Stomach (tissue), 4 donors: Measurements from ENCODE around the gene GASK1B.
A peak's percentile ranks its signal among the peaks of the same experiment; 100 is the strongest.

Experiments used
- EP300 ChIP-seq: sonication (generic); formaldehyde crosslinking; IDR thresholded peaks from one replicate; pipeline ENCODE4 v1.6.1; 2017; ENCODE audit warnings: antibody characterized with exemption
- POLR2A ChIP-seq, 4 donors: fragments of 450-650 bp; IDR thresholded peaks; one replicate each; pipeline ENCODE4 v1.6.1; 2016; ENCODE audit warnings: antibody characterized with exemption in 4 of 4, control low read depth in 2 of 4, mild to moderate bottlenecking in 1 of 4, moderate library complexity in 1 of 4
- POLR2AphosphoS5 ChIP-seq, 3 donors: sonication (generic); formaldehyde crosslinking; IDR thresholded peaks; one replicate each; pipeline ENCODE4 v1.6.1; 2016; ENCODE audit warnings: antibody characterized with exemption in 3 of 3
- TF ChIP-seq, protein P1 (sequence below), 7 experiments: fragments of 450-650 bp in 4 of 7; fragments of 200-600 bp in 3 of 7; sonication (generic) in 3 of 7; IDR thresholded peaks; one replicate each; pipeline ENCODE4 v1.5.1; 2016 to 2019; ENCODE audit warnings: antibody characterized with exemption in 7 of 7, control low read depth in 2 of 7, mild to moderate bottlenecking in 1 of 7

DNA sequence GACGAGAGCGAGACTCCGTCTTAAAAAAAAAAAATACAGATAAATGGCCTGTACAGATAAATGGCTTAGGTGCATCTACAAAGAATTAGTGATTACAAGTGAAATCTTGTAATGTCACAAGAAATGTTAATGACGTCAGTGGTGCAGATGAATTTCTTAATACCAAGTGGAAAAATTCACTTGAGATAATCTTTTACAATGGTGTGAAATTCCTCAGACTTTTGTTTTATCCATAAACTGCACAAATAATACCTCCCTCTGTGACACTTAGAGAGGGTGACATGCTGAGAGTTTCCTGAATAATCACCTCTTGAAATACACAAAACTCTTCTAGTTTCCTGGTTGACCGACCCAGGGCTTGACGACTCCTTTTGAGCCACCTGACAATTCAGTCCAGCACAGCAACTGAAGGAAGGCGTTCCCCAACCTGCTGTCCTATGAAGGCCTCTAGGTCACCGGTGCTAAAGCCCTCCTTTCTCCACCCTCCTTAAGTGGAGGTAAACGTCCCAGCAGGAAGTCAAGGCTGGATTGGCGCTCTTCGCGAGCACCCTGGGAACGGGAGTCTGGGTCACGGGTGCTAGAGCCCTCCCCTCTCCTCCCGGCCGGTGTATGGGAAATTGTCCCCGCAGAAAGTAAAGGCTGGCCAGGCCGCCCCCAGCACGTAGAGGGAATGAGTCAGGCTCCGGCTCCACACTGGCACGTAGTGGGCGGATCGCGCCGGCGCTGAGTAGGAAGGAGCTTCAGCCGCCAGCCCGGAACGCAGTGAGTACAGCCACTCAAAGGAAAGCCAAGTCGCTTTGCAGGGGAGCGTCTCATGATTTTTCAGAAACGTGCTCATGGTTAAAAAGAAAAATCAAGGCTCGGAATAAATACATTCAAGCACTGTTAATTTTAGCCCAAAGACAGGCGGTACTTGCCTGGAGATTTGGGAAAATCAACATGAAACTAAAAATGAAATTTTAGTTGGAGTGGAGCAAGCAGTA, 37.3 kb upstream of the GASK1B start, which contains the start of gene TMEM144:
- TF ChIP-seq, protein P1, sequence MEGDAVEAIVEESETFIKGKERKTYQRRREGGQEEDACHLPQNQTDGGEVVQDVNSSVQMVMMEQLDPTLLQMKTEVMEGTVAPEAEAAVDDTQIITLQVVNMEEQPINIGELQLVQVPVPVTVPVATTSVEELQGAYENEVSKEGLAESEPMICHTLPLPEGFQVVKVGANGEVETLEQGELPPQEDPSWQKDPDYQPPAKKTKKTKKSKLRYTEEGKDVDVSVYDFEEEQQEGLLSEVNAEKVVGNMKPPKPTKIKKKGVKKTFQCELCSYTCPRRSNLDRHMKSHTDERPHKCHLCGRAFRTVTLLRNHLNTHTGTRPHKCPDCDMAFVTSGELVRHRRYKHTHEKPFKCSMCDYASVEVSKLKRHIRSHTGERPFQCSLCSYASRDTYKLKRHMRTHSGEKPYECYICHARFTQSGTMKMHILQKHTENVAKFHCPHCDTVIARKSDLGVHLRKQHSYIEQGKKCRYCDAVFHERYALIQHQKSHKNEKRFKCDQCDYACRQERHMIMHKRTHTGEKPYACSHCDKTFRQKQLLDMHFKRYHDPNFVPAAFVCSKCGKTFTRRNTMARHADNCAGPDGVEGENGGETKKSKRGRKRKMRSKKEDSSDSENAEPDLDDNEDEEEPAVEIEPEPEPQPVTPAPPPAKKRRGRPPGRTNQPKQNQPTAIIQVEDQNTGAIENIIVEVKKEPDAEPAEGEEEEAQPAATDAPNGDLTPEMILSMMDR (IDR thresholded peaks at IDR 0.05): no peak
- TF ChIP-seq POLR2AphosphoS5 (IDR thresholded peaks at IDR 0.05): peak; percentile 6 to 87 (median 86)
- no peak for TF ChIP-seq POLR2A (IDR thresholded peaks at IDR 0.05)
- no peak for TF ChIP-seq EP300
